ENCODE measurements around the gene CLCN5.

Gene CLCN5

GRCh38 chrX:49992853-49993252, 70.5 kb downstream of the CLCN5 start:
- no peak overlapping the region for H2BK12ac ChIP-seq (ENCODE audit: low read length)
- H3K4me3 ChIP-seq (ENCODE audit: low read length in 2 of 2) = no peak overlapping the region
- H4K91ac ChIP-seq (ENCODE audit: low read depth, low read length, poor library complexity) = no peak overlapping the region
- WGBS, 2 donors (ENCODE audit: extremely low coverage in 2 of 2, insufficient read length in 2 of 2, insufficient replicate concordance in 1 of 2) = no CpG with 5 or more reads among the region's 1 CpG
- H4K8ac ChIP-seq (ENCODE audit: low read depth, low read length) = no peak overlapping the region
- no peak overlapping the region for H2AK5ac ChIP-seq (ENCODE audit: low read depth, low read length)
- no peak overlapping the region for H3K4ac ChIP-seq (ENCODE audit: low read length)
- no peak overlapping the region for H2BK15ac ChIP-seq (ENCODE audit: low read length)
- no peaks in the 10 kb centered on the region for H3K27me3 ChIP-seq (ENCODE audit: control insufficient read depth in 3 of 3, insufficient read depth in 3 of 3, low read depth in 1 of 3, low read length in 3 of 3)
- H3K4me1 ChIP-seq (ENCODE audit: control insufficient read depth in 2 of 2, insufficient read depth in 1 of 2, low read depth in 1 of 2, low read length in 2 of 2) = no peaks in the 10 kb centered on the region
- no peak overlapping the region for H2AFZ ChIP-seq (ENCODE audit: low read length)
- H2BK120ac ChIP-seq (ENCODE audit: low read depth, low read length) = no peak overlapping the region
- H3K9ac ChIP-seq (ENCODE audit: low read depth, low read length, poor library complexity) = no peak overlapping the region
- no peaks in the 10 kb centered on the region for H3K36me3 ChIP-seq (replicated peaks in 1 of 2; ENCODE audit: control insufficient read depth in 2 of 2, insufficient read depth in 2 of 2, low read length in 2 of 2)
- H3K79me1 ChIP-seq (ENCODE audit: low read depth, low read length) = no peaks in the 10 kb centered on the region
- H3K18ac ChIP-seq (ENCODE audit: low read length) = no peak overlapping the region
- no peaks in the 10 kb centered on the region for H3K9me3 ChIP-seq (replicated peaks in 1 of 2; ENCODE audit: control insufficient read depth in 2 of 2, insufficient read depth in 1 of 2, low read depth in 1 of 2, low read length in 2 of 2)
- no peak overlapping the region for H3K23ac ChIP-seq (ENCODE audit: low read depth, low read length, poor library complexity)
- H3K14ac ChIP-seq (ENCODE audit: low read length) = no peak overlapping the region
- no peak for DNase-seq (ENCODE audit: low spot score)
- no peak overlapping the region for H2BK5ac ChIP-seq (ENCODE audit: low read length)
- H3K27ac ChIP-seq (replicated peaks; ENCODE audit: low read length) = no peak overlapping the region
- H3K4me2 ChIP-seq (ENCODE audit: insufficient read depth, low read length, poor library complexity, severe bottlenecking) = no peak overlapping the region

GRCh38 chrX:49993661-49994060, 71.3 kb downstream of the CLCN5 start:
- H2BK12ac ChIP-seq (ENCODE audit: low read length) = no peak overlapping the region
- H2AK5ac ChIP-seq (ENCODE audit: low read depth, low read length) = no peak overlapping the region
- no peak overlapping the region for H3K4me2 ChIP-seq (ENCODE audit: insufficient read depth, low read length, poor library complexity, severe bottlenecking)
- no peak overlapping the region for H2BK15ac ChIP-seq (ENCODE audit: low read length)
- H2BK120ac ChIP-seq (ENCODE audit: low read depth, low read length) = no peak overlapping the region
- H3K36me3 ChIP-seq (replicated peaks in 1 of 2; ENCODE audit: control insufficient read depth in 2 of 2, insufficient read depth in 2 of 2, low read length in 2 of 2) = no peaks in the 10 kb centered on the region
- no peak overlapping the region for H4K91ac ChIP-seq (ENCODE audit: low read depth, low read length, poor library complexity)
- H3K27ac ChIP-seq (replicated peaks; ENCODE audit: low read length) = no peak overlapping the region
- H3K79me1 ChIP-seq (ENCODE audit: low read depth, low read length) = no peaks in the 10 kb centered on the region
- no peak overlapping the region for H3K9ac ChIP-seq (ENCODE audit: low read depth, low read length, poor library complexity)
- H4K8ac ChIP-seq (ENCODE audit: low read depth, low read length) = no peak overlapping the region
- no peak for DNase-seq (ENCODE audit: low spot score)
- no peaks in the 10 kb centered on the region for H3K9me3 ChIP-seq (replicated peaks in 1 of 2; ENCODE audit: control insufficient read depth in 2 of 2, insufficient read depth in 1 of 2, low read depth in 1 of 2, low read length in 2 of 2)
- no peaks in the 10 kb centered on the region for H3K4me1 ChIP-seq (ENCODE audit: control insufficient read depth in 2 of 2, insufficient read depth in 1 of 2, low read depth in 1 of 2, low read length in 2 of 2)
- H3K14ac ChIP-seq (ENCODE audit: low read length) = no peak overlapping the region
- H3K4ac ChIP-seq (ENCODE audit: low read length) = no peak overlapping the region
- no peak overlapping the region for H2BK5ac ChIP-seq (ENCODE audit: low read length)
- no peak overlapping the region for H2AFZ ChIP-seq (ENCODE audit: low read length)
- H3K18ac ChIP-seq (ENCODE audit: low read length) = no peak overlapping the region
- WGBS, 2 donors (ENCODE audit: extremely low coverage in 2 of 2, insufficient read length in 2 of 2, insufficient replicate concordance in 1 of 2) = no CpG with 5 or more reads among the region's 1 CpG
- no peaks in the 10 kb centered on the region for H3K27me3 ChIP-seq (ENCODE audit: control insufficient read depth in 3 of 3, insufficient read depth in 3 of 3, low read depth in 1 of 3, low read length in 3 of 3)
- no peak overlapping the region for H3K4me3 ChIP-seq (ENCODE audit: low read length in 2 of 2)
- no peak overlapping the region for H3K23ac ChIP-seq (ENCODE audit: low read depth, low read length, poor library complexity)

GRCh38 chrX:49995107-49995731, 72.8 kb downstream of the CLCN5 start:
- no peak overlapping the region for H3K27ac ChIP-seq (replicated peaks; ENCODE audit: low read length)
- no peak overlapping the region for H4K91ac ChIP-seq (ENCODE audit: low read depth, low read length, poor library complexity)
- WGBS, 2 donors (ENCODE audit: extremely low coverage in 2 of 2, insufficient read length in 2 of 2, insufficient replicate concordance in 1 of 2) = no CpG with 5 or more reads among the region's 10 CpGs

GRCh38 chrX:49995795-49996455, 73.5 kb downstream of the CLCN5 start:
- Histone ChIP-seq H3K27ac (replicated peaks; ENCODE audit: low read length) (no peak overlapping the region), H4K91ac (ENCODE audit: low read depth, low read length, poor library complexity) (no peak overlapping the region), H3K27me3 (ENCODE audit: control insufficient read depth in 3 of 3, insufficient read depth in 3 of 3, low read depth in 1 of 3, low read length in 3 of 3) (no peaks in the 10 kb centered on the region), H2AK5ac (ENCODE audit: low read depth, low read length) (no peak overlapping the region), H2BK15ac (ENCODE audit: low read length) (no peak overlapping the region), H3K4ac (ENCODE audit: low read length) (no peak overlapping the region), H3K18ac (ENCODE audit: low read length) (no peak overlapping the region), H3K9me3 (replicated peaks in 1 of 2; ENCODE audit: control insufficient read depth in 2 of 2, insufficient read depth in 1 of 2, low read depth in 1 of 2, low read length in 2 of 2) (no peaks in the 10 kb centered on the region), H3K79me1 (ENCODE audit: low read depth, low read length) (no peaks in the 10 kb centered on the region), H2BK120ac (ENCODE audit: low read depth, low read length) (no peak overlapping the region), H3K4me2 (ENCODE audit: insufficient read depth, low read length, poor library complexity, severe bottlenecking) (no peak overlapping the region), H2BK5ac (ENCODE audit: low read length) (no peak overlapping the region), H3K9ac (ENCODE audit: low read depth, low read length, poor library complexity) (no peak overlapping the region), H4K8ac (ENCODE audit: low read depth, low read length) (no peak overlapping the region), H3K23ac (ENCODE audit: low read depth, low read length, poor library complexity) (no peak overlapping the region), H3K14ac (ENCODE audit: low read length) (no peak overlapping the region), H2BK12ac (ENCODE audit: low read length) (no peak overlapping the region), H3K4me3 (ENCODE audit: low read length in 2 of 2) (no peak overlapping the region), H3K4me1 (ENCODE audit: control insufficient read depth in 2 of 2, insufficient read depth in 1 of 2, low read depth in 1 of 2, low read length in 2 of 2) (peaks cover 0 to 2% of the 10 kb centered on the region in 2 donors), H2AFZ (ENCODE audit: low read length) (no peak overlapping the region), H3K36me3 (replicated peaks in 1 of 2; ENCODE audit: control insufficient read depth in 2 of 2, insufficient read depth in 2 of 2, low read length in 2 of 2) (no peaks in the 10 kb centered on the region)
- no peak for DNase-seq (ENCODE audit: low spot score)
- no CpG with 5 or more reads among the region's 2 CpGs for WGBS, 2 donors (ENCODE audit: extremely low coverage in 2 of 2, insufficient read length in 2 of 2, insufficient replicate concordance in 1 of 2)

More at GRCh38 chrX:49995107-49995731, 72.8 kb downstream of the CLCN5 start:
- Histone ChIP-seq H3K4me1 (ENCODE audit: control insufficient read depth in 2 of 2, insufficient read depth in 1 of 2, low read depth in 1 of 2, low read length in 2 of 2) (peaks cover 0 to 2% of the 10 kb centered on the region in 2 donors), H2BK5ac (ENCODE audit: low read length) (no peak overlapping the region), H3K79me1 (ENCODE audit: low read depth, low read length) (no peaks in the 10 kb centered on the region), H2BK15ac (ENCODE audit: low read length) (no peak overlapping the region), H2BK12ac (ENCODE audit: low read length) (no peak overlapping the region), H3K4me3 (ENCODE audit: low read length in 2 of 2) (no peak overlapping the region), H3K9me3 (replicated peaks in 1 of 2; ENCODE audit: control insufficient read depth in 2 of 2, insufficient read depth in 1 of 2, low read depth in 1 of 2, low read length in 2 of 2) (no peaks in the 10 kb centered on the region), H3K4me2 (ENCODE audit: insufficient read depth, low read length, poor library complexity, severe bottlenecking) (no peak overlapping the region), H2AK5ac (ENCODE audit: low read depth, low read length) (no peak overlapping the region), H4K8ac (ENCODE audit: low read depth, low read length) (no peak overlapping the region), H3K23ac (ENCODE audit: low read depth, low read length, poor library complexity) (no peak overlapping the region), H2AFZ (ENCODE audit: low read length) (no peak overlapping the region), H3K18ac (ENCODE audit: low read length) (no peak overlapping the region), H3K4ac (ENCODE audit: low read length) (no peak overlapping the region), H2BK120ac (ENCODE audit: low read depth, low read length) (no peak overlapping the region), H3K9ac (ENCODE audit: low read depth, low read length, poor library complexity) (no peak overlapping the region), H3K14ac (ENCODE audit: low read length) (no peak overlapping the region), H3K36me3 (replicated peaks in 1 of 2; ENCODE audit: control insufficient read depth in 2 of 2, insufficient read depth in 2 of 2, low read length in 2 of 2) (no peaks in the 10 kb centered on the region), H3K27me3 (ENCODE audit: control insufficient read depth in 3 of 3, insufficient read depth in 3 of 3, low read depth in 1 of 3, low read length in 3 of 3) (no peaks in the 10 kb centered on the region)
- DNase-seq (ENCODE audit: low spot score) = no peak
